Measurements from ENCODE around the gene HMCN2. TPM values are rescaled to one million over a fixed set of nuclear protein-coding genes. Genes with fewer than 3 reads are reported as not detected.

The HMCN2 gene
- total RNA-seq, 1 experiment from 2014 or later = not detected

DNA sequence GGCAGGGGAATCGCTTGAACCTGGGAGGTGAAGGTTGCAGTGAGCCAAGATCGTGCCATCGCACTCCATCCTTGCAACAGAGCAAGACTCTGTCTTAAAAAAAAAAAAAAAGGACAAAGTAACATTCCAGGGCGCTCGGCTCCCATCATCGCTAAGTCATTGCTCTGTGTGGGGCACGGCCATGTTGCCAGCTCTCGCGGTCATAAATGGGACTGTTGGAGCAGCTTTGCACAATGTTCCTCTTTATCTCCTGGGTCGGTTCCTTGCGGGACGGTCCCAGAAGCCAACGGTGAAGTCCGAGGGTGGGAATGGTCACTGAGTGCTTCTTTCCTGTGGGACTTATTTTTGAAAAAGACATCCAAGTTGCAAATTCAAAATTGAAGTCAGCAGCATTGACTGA, 65.5 kb downstream of the HMCN2 start:
- ChIA-PET POLR2A (no interaction called here), CTCF (no interaction called here)
- intact Hi-C loops (cut with micrococcal nuclease) = no loop called here
- Mint-ChIP-seq H3K9me3 (ENCODE audit: unreplicated experiment) (no peaks in the 10 kb centered on the region), H3K4me3 (ENCODE audit: unreplicated experiment) (no peak overlapping the region), H3K27ac (ENCODE audit: low read depth, unreplicated experiment) (no peak overlapping the region), H3K27me3 (ENCODE audit: insufficient read depth, unreplicated experiment) (peaks cover 93% of the 10 kb centered on the region), H3K36me3 (ENCODE audit: insufficient read depth, unreplicated experiment) (no peaks in the 10 kb centered on the region), H3K4me1 (ENCODE audit: insufficient read depth, unreplicated experiment) (no peaks in the 10 kb centered on the region)
- DNase-seq (ENCODE audit: unreplicated experiment) = no peak
- TF ChIP-seq, protein P1, sequence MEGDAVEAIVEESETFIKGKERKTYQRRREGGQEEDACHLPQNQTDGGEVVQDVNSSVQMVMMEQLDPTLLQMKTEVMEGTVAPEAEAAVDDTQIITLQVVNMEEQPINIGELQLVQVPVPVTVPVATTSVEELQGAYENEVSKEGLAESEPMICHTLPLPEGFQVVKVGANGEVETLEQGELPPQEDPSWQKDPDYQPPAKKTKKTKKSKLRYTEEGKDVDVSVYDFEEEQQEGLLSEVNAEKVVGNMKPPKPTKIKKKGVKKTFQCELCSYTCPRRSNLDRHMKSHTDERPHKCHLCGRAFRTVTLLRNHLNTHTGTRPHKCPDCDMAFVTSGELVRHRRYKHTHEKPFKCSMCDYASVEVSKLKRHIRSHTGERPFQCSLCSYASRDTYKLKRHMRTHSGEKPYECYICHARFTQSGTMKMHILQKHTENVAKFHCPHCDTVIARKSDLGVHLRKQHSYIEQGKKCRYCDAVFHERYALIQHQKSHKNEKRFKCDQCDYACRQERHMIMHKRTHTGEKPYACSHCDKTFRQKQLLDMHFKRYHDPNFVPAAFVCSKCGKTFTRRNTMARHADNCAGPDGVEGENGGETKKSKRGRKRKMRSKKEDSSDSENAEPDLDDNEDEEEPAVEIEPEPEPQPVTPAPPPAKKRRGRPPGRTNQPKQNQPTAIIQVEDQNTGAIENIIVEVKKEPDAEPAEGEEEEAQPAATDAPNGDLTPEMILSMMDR (IDR thresholded peaks at IDR 0.05; ENCODE audit: unreplicated experiment) = no peak
- BruUV-seq (replicated peaks) = no TSS peak

DNA sequence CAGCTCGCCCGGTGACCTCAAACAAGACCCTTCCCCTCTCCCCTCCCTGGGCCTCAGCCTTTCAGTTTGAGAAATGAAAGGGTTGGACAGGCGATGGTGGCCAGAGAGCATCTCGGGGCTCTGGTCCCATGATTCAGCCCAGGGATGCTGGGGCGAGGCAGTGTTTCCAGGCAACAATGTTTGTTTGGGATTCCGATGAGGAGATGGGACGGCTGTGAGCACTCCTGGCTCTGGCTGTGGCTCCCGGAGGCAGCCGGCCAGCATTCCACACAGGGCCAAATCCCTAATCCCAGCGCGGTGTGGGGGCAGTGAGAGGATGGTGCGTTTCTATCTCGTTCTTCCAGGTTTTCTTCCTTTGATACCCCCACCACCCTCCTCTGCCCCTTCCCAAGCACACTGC, 66.0 kb downstream of the HMCN2 start:
- H3K27me3 Mint-ChIP-seq (ENCODE audit: insufficient read depth, unreplicated experiment) = peaks cover 91% of the 10 kb centered on the region
- no peaks in the 10 kb centered on the region for H3K36me3 Mint-ChIP-seq (ENCODE audit: insufficient read depth, unreplicated experiment)
- DNase-seq (ENCODE audit: unreplicated experiment) = peak; percentile 15
- H3K4me1 Mint-ChIP-seq (ENCODE audit: insufficient read depth, unreplicated experiment) = no peaks in the 10 kb centered on the region
- intact Hi-C loops (cut with micrococcal nuclease) = no loop called here
- TF ChIP-seq, protein P1 (IDR thresholded peaks at IDR 0.05; ENCODE audit: unreplicated experiment) = no peak
- POLR2A ChIA-PET = no interaction called here
- BruUV-seq (replicated peaks) = no TSS peak
- no peak overlapping the region for H3K27ac Mint-ChIP-seq (ENCODE audit: low read depth, unreplicated experiment)
- no peak overlapping the region for H3K4me3 Mint-ChIP-seq (ENCODE audit: unreplicated experiment)
- CTCF ChIA-PET = no interaction called here
- no peaks in the 10 kb centered on the region for H3K9me3 Mint-ChIP-seq (ENCODE audit: unreplicated experiment)

DNA sequence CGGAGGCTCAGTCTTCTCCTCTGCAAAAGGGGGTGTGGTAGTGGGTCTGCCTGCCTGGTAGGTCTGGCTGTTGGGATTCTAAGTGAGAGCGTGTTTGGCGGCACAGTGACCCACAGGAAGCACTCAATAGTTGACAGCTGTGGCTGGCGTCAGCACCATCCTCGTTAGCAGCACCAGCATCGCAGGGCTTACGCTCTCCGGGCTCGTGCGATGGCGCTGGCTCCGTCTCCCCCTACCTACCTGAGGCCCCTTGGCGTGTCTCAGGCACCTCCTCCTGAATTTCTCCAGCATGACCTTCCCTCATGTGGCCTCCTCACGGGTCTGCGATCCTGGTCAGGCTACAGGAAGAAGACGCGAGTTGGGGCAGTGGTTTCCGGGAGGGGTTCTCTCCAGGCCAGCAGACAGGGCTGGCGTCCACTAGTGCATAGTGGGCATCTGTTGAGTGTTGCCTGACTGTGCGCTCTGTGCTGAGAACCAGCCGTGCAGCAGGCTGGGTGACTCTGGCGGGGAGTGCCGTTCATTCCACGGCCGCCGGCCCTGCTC, 66.9 kb downstream of the HMCN2 start:
- intact Hi-C loops (cut with micrococcal nuclease) = no loop called here
- no peaks in the 10 kb centered on the region for H3K9me3 Mint-ChIP-seq (ENCODE audit: unreplicated experiment)
- TF ChIP-seq, protein P1 (IDR thresholded peaks at IDR 0.05; ENCODE audit: unreplicated experiment) = no peak

DNA sequence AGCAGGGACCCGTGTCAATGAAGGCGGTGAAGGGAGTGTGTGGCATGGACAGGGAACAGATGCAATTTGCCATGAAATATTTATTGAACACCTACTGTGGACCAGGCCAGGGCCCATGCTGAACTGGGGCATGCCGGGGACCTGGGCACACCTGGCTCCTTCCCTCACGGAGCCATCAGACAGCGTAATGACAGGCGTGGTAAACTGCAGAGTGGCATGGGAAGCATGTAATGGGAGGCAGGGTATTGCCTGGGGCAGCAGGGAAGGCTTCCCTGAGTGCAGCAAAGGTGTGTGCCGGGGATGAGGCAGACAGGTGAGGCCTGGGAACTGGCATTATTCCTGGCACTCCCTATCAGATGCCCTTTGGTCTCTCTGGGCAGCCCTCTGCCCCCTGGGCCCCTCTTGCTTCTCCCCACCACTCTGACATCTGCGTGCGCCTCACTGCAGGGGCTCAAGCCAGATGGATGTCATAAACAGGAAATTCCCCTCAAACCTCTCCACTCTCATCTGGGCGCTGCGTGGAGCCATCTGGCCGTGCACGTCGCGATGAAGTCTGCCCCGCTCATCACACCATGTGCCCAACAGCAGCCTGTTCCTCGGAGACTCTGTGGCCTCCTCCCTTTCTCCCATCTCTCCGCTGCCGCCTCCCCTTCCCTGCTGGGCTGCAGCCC, 67.6 kb downstream of the HMCN2 start:
- H3K27ac Mint-ChIP-seq (ENCODE audit: low read depth, unreplicated experiment) = no peak overlapping the region
- CTCF ChIA-PET = interaction anchor here (0.7 kb wide), 1 partner anchor 235 kb away, joined by 3 read pairs; no protein-coding TSS in a partner anchor

More for the DNA sequence above, 66.9 kb downstream of the HMCN2 start:
- no peak overlapping the region for H3K27ac Mint-ChIP-seq (ENCODE audit: low read depth, unreplicated experiment)
- no peak for DNase-seq (ENCODE audit: unreplicated experiment)
- ChIA-PET POLR2A (no interaction called here), CTCF (no interaction called here)
- no peaks in the 10 kb centered on the region for H3K36me3 Mint-ChIP-seq (ENCODE audit: insufficient read depth, unreplicated experiment)
- H3K27me3 Mint-ChIP-seq (ENCODE audit: insufficient read depth, unreplicated experiment) = peaks cover 84% of the 10 kb centered on the region
- BruUV-seq (replicated peaks) = no TSS peak
- H3K4me1 Mint-ChIP-seq (ENCODE audit: insufficient read depth, unreplicated experiment) = no peaks in the 10 kb centered on the region
- H3K4me3 Mint-ChIP-seq (ENCODE audit: unreplicated experiment) = no peak overlapping the region

More for the DNA sequence above, 67.6 kb downstream of the HMCN2 start:
- no TSS peak for BruUV-seq (replicated peaks)
- no peak overlapping the region for H3K4me3 Mint-ChIP-seq (ENCODE audit: unreplicated experiment)
- TF ChIP-seq, protein P1 (IDR thresholded peaks at IDR 0.05; ENCODE audit: unreplicated experiment) = no peak
- no peaks in the 10 kb centered on the region for H3K36me3 Mint-ChIP-seq (ENCODE audit: insufficient read depth, unreplicated experiment)
- intact Hi-C loops (cut with micrococcal nuclease) = no loop called here
- H3K4me1 Mint-ChIP-seq (ENCODE audit: insufficient read depth, unreplicated experiment) = no peaks in the 10 kb centered on the region
- POLR2A ChIA-PET = no interaction called here
- peaks cover 78% of the 10 kb centered on the region for H3K27me3 Mint-ChIP-seq (ENCODE audit: insufficient read depth, unreplicated experiment)
- no peak for DNase-seq (ENCODE audit: unreplicated experiment)
- no peaks in the 10 kb centered on the region for H3K9me3 Mint-ChIP-seq (ENCODE audit: unreplicated experiment)
